ENCODE data around the gene EFNA5.
"Not testable (repeated sequence)": the region's sequence is repeated elsewhere in the genome, so short reads cannot be mapped to it uniquely, and the experiment has no call there.

The EFNA5 gene

DNA sequence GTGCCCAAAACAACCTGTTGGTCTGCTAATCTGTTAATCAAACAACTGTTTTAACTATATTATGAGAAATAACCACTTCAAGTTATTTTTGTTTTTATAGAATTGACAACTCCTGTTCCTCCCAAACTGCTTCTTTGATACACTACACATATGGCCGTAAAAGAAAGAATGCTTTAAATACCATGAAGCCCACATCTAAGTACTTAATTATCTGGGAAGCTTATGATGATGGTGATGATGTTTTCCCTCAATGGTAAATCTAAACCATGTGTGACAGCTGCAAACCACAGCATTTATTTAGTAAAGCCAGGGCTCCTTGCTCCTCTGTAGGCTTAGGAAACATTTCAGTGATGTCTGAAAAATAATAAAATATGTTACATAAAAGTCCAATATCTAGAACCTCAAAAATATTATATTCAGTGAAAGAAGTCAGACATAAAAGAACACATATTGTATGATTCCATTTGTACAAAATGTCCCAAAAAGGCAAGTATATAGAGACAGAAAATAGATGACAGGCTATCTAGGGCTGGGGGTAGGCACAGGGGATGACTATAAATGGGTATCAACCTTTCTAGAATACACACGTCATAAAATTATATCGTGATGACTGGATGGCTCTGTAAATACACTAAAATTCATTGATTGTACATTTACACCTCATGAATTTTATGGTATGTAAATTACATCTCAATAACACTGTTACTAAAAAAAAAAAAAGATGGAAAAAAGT lies 154.1 kb downstream of the EFNA5 start:
- no peak for DNase-seq

DNA sequence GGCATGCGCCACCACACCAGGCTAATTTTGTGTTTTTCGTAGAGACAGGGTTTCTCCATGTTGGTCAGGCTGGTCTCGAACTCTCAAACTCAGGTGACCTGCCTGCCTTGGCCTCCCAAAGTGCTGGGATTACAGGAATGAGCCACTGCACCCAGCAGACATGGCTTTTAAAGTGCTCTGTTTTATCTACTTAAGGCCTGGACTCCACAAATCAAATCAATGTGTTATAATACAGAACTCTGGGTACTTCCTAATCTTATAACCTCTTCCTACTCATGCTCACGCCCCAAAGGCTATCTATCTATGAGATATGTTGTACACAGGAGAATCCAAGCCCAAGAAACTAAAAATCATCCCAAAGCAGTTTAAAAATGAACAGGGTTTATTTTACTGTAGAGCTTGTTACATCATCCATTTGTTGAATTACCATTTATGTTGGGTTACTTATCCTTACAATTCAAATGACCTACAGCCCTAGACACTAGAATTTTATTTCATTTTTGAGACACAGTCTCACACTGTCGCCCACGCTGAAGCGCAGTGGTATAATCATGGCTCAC lies 155.1 kb downstream of the EFNA5 start:
- DNase-seq = no peak

DNA sequence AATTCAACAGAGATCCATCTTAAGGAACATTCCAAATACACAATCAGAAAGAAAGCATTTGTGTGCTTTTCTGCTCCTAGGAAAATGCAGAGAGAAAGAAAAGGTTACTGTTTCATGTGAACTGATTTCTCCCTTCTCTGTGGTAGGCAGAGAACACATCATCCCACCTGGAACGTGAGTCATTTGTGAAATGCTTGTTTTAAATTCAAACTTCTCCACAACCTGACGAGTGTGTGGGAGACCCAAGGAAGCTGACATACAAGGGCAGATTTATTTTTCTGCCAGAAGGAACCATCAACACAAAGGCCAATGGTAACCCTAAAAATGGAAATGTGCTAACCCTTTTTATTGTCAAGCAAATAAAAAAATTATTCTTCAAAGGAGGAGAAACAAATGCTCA lies 156.4 kb downstream of the EFNA5 start:
- no peak for DNase-seq

DNA sequence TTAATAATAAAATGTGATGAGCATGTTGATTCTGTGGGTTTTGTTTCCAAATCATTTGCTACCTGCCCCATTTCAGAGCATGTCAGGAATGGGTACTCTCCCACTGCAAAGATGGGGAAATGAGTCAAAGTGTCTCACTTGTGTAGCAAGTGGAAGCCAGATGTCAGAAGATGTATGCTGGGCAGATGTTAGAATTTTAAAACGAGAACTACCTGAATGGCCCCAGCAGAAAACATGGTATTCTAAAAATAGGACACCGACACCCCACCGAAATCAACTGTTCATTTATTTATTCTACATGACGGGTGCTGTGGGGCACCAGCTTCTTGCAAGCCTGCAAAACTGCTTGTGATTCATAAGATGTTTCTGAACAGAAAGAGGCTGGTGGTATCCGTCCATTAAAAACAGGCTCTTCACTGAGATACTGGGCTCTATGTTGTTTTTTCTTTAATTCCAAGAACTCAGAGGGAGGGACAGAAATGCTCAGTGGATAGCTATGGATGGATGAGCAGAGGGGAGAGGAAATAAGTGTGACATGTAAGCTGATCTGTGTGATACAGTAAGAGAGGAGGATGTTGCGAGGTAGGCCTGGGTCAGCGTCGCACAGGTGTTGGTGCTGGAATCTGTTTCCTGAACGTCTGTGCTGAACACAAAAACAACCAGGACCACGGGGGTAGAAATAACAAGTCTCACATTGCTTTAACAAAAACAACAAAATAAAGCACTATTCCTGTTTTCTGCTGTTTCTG lies 157.2 kb downstream of the EFNA5 start:
- no peak for DNase-seq

DNA sequence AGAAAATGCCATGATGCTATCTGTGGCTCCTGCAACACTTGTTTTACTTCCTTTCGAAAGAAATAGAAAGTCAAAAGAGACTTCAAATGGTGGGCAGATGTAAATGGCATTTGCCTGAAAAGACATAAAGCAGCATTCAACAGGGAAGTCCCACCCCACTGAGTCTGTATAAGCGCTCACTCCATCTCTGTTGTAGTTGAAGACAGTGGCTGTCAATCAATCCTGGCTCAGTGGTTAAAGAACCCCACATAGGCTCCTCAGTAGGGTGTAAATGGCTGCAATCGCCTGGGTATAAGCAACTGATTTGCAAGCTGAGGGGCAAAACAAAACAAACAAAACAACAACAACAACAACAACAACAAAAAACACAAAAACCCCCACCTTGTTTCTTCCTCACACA lies 158.7 kb downstream of the EFNA5 start:
- peak; percentile 43 for DNase-seq

DNA sequence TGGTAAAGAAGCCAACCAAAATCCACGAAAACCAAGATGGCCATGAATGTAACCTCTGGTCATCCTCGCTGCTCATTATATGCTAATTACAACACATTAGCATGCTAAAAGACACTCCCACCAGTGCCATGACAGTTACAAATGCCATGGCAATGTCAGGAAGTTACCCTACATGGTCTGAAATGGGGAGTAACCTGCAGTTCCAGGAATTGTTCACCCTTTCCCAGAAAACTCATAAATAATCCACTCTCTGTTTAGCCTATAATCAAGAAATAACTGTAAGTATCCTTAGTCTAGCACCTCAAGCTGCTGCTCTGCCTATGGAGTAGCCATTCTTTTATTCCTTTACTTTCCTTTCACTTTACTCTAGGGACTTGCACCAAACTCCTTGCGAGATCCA lies 160.6 kb downstream of the EFNA5 start:
- DNase-seq = no peak

DNA sequence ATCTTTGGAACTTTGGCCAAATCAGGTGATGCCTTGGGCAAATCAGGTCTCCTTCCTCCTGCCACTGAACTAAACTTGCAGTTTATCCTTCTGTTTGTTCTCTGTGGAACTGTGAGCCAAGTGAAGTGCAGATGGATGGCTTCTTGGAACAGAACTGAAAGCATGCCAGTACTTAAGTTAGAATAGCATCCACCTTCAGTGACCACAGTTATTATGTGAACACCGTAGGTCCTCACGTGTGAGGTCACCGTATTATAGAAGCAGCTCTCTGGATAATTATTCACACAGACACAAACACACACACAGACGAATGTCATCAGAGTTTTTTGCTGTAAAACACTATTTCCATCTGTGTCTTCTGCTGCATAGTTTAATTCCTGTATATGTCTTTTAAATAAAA lies 162.6 kb downstream of the EFNA5 start:
- DNase-seq = no peak

DNA sequence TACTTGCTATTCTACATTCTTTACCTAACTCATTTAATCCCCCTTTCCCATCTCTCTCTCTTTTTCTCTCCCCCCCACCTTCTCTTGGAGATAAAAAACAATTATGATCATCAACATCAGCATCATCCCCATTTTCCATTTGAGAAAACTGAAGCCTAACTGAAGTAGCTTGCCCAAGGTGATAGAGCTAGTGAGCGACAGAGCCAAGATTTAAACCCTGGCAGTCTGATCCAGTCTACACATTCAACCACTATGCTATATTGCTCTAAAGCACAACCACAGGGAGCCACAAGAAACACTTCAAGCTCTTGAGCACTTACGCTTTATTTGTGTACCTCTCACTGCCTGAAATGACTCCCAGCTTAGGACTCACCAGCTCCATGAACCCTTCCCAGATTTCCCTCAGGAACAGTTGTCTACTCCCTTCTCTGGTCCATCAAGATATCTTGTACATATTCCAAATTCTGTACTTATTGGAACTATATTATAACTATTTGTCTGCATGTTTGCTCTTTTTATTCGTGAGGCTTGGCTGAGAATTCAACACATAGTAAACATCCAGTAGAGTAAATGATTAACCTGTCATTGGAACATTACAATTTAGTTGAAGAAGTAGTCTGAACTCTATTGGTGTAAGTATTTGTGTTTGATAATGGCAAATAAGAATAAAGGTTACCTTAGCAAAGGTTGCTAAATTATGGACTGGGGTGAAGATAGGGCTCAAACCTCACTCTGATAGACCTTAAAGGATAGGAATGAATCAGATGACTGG lies 164.8 kb downstream of the EFNA5 start:
- DNase-seq = peak; percentile 6

DNA sequence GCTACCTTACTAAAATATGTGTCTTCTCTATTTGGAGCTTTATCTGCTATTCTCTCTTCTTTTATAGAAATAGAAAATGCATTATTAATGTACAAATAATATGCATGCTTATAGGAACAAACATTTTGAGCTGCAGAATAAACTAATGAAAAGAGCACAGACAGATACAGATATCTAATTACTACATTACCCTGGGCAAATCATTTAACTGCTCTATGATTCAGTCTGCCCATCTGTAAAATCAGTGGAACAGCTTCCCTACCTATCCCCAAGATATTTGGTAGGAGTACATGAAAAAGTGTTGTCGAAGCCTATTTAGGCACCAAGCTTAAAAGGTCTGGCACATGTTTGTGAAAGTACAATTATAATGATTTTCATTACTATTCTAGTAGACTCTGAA lies 166.3 kb downstream of the EFNA5 start:
- no peak for DNase-seq

DNA sequence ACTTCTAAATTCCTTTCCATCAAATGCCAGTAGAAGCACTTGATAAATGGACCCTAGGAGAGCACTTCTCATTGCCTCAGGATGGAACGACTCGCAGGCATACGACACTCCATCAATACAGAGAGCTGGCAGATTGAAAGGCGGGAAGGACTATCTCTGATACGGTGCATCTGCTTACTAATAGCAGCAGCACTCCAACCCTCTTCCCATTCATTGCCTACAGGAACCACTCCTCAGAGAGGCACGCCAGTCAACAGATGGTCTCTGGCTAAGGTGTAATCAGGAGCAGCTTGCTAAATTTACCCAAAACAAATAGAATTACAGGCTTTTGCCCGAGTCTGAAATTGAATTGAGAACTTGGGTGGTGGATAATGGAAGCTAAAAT lies 168.1 kb downstream of the EFNA5 start:
- peak; percentile 35 for DNase-seq

DNA sequence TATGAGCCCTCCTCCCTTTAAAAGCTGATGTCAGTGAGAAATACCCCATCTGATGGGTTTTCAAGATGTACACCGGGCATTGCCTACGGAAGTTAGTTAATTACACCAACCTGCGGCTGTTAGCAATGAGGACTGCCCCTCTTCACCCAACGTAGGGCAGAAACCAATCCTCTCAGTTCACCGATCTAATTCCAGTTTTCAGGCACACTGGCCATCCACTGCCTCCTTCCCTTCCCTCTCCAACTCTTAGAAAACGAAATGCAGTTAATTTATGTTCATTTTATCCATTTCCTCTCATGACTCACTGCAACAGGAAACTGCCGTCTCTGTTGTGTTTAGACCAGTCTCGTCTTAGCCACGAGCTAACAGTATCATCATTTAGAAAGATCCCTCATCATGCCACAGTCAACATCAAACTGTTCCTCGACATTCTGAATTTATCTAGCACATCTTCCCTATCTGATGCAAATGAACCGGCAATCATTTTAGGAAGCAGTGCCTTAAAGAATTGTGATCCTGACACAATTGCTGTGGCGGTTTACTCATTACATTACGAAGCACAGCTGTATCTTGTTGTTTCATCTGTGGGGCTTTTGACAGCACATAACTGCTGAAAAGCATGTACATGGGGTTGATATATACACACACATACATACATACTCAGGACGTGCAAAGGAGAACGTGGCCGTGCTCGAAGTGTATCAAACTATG lies 168.6 kb downstream of the EFNA5 start:
- DNase-seq = no peak

DNA sequence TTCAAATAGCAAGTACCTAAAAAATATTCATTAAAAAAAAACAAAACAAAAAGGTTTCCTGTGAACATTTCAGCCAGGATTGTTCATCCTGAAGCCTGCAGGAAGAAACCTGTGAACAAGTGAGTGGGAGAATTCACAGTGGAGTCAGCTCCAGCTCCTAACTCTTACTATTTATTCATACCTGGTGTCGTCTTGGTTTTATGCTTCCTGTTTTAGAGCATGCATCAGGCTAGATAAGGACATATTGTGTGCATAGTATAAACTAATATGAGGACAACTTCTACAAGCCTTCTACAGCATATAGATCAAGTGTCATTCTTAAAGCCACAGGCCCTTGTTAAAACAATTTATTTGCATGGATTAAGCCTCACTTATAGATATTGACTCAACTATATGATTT lies 169.9 kb downstream of the EFNA5 start:
- DNase-seq = peak; percentile 6

DNA sequence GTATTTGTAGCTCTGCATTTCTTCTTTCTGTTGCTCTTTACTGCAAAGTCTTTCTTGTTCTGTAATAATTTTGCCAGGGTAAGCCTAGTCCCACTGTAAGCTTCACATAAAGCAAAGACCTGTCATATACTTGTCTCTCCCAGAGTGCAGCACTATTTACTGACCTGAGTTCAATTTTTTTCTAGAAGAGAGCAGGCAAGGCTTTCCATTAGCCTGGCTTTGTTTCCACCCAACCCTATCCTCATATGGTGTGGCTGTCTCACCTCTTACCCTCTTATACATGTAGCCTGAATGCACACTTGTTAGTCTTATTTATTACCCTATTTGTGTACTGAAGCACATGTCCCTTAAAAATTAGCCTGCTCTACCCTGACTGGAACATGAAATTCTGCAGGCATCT lies 170.4 kb downstream of the EFNA5 start:
- DNase-seq = peak; percentile 9

DNA sequence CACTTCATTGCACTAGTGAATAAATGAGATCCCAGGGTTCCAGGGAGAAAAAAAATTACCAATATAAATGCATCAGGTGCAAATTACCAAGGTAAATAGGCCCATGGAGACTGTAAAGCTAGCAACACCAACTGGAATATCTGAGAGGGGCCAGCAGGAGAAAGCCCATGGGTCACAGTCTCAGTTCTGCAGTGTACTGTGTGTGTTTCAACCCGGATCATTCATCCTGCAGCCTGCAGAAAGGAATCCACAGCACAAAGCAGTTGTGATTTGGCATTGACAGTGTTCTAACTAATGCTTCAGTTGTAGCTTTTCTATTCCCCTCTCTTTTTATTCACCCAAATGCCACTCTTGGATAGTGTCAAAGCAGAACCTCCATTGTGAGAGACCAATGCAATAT lies 171.0 kb downstream of the EFNA5 start:
- peak; percentile 20 for DNase-seq

DNA sequence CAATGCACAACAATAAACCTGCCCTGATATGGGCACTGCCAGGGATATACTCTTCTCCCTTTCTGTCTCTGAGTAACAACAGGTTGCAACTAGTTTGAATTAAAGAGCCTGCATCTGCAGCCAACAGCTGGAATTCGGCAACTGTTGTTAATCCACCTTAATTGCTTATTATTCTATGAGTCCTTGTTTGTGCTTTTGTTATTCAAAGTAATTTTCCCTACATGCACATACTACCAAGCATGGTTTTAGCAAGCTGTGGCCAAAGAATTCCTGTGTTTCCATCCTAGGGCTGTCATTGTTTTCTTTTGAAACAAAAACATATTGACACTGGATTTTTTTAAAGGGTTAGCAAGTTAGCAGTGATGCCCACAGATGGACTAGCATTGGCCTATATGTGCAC lies 171.5 kb downstream of the EFNA5 start:
- no peak for DNase-seq

DNA sequence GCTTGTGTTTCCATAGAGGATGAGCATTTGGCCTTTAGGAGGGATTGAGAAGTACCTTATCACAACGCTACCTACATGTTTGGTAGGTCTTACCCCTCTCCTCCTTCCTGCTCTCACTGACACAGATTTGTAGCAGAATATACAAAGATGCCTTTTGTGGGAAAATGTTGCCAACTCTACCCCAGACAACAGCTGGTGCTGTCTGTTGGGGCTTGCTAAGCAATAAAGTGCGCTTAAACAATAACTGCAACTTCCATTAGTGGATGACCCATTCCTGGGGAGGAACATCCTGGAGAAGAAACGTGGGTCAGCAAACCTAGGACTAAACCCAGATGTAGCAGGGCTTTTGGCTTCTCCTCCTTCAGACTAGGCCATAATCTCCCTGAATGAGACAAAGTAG lies 174.3 kb downstream of the EFNA5 start:
- DNase-seq = no peak

DNA sequence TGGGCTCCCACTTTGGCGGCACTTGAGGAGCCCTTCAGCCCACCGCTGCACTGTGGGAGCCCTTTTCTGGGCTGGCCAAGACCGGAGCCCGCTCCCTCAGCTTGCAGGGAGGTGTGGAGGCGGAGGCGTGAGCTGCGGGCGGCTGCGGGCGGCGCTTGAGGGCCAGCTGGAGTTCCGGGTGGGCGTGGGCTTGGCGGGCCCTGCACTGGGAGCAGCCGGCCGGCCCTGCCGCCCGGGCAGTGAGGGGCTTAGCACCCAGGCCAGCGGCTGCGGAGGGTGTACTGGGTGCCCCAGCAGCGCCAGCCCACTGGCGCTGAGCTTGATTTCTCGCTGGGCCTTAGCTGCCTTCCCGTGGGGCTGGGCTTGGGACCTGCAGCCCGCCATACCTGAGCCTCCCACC lies 176.6 kb downstream of the EFNA5 start:
- not testable (repeated sequence) for DNase-seq

DNA sequence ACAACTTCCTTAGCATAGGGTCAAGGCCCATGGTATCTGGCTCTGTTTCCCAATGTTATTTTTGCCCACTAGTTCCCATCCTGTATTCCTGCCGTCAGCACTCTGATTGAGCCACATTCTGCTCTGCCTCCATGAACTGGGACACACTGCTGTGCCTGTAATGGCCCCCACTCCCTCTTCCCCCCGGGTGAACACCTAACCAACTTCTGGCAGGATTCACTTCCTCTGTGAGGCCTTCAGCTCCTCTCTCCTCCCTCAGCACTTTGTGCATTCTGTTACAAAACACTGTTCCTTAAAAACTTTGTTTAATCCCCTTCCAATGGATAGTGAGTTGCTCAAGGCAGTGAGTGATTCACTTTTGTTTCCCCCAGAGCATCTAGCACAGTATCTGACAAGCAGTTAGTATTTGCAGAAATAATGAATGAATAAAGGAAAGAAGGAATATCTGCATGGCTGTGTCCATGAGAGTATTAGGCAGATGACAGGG lies 183.6 kb downstream of the EFNA5 start:
- DNase-seq = no peak

DNA sequence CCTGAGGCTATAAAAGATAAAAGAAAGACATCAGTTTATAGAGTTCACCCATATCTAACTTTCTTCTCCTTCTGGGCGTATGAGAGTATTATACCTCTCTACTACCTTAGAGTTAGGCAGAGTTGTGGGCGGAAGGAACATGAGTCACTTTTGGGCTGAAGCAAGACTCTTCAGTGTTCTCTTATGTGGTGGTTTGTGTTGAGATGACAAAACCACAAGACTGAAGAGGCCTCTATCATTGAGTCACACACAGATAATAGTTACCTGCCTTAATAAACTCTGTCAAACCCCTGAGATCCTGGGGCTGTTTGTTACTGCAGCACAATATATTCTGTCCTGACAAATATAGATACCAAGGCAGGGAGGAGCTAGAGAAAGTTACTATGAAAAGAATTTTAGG lies 184.2 kb downstream of the EFNA5 start:
- DNase-seq = no peak

DNA sequence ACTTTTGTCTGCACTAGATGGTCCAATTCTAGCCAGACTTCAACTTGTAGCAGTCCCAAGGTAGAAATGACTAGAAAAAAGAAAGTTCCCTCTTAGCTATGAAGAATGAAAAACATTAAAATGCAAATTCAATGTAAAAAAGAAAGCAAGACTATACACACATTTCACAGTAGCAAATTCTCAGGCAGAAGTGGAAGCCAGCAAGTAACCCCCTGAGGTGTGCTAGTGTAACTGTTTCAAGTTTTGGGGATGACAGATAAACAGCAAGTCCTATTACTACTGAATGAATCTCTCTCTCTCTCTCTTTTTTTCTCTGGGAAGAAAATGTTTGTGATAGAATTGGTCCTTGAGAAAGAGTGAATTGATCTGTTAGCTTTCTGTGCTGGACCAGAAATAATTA lies 185.6 kb downstream of the EFNA5 start:
- no peak for DNase-seq

DNA sequence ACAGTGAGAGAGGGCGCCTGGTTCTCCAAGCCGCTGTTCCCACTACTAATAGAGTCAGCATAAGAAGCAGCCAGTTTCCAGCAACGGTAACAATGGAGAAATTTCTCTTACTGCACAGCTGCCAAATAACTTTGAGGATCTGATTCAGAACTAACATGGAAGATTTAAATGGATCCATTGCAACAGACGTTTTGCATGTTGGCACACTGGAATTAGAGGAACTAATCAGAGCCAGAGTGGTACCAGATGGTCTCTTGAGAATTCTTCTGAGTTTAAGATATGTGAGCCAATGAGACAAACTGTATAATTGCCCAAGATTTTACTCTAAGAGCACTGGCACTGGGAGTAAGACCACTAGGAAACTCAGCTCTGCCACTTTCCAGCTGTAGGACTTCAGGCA lies 186.5 kb downstream of the EFNA5 start:
- DNase-seq = no peak

DNA sequence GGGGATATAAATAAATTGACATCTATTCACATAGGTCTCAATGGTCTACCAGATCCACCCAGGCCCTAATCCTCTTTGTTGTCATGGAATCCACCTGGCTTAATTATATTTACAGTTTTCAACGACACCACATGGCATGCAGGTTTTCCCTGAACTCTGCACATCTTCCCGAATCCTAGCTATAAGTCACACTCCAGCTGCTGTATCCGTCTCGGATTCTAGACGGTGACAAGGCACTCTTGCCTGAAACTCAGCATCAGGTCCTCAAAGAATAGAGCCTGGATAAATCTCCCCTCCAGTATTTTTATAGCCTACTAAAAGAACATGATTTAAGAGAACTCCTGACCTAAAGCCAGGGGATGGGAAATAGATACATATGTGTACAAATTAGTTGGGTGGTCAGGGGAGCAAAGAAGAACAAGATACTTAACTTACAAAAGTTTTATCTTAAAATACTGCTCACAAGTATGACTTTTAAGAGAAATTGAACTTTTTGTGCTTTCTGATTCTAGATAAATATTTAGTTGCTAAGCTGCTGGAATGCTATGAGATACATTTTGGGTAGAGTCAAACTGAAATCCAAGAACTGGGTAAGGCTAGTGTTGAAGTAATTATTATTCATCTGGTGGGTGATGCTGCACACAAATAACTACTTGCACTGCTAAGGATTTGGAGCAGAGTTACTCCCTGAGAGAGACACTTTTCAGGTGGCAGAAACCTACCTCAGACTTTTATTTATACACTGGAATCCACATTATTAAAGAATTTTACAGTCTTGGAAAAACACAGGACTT lies 187.3 kb downstream of the EFNA5 start:
- DNase-seq = no peak
